SH-SY5Y (cell line): ENCODE results near the gene RHBG.

Experiments
- GATA2 ChIP-seq: IDR thresholded peaks from 2 replicates; pipeline ENCODE4 v1.6.1; 2011; ENCODE audit warnings: mild to moderate bottlenecking, low read depth, low read length
- GATA3 ChIP-seq: IDR thresholded peaks from 2 replicates; pipeline ENCODE4 v1.6.1; 2011; ENCODE audit warnings: low read depth, mild to moderate bottlenecking, low read length, moderate library complexity

Gene RHBG

DNA sequence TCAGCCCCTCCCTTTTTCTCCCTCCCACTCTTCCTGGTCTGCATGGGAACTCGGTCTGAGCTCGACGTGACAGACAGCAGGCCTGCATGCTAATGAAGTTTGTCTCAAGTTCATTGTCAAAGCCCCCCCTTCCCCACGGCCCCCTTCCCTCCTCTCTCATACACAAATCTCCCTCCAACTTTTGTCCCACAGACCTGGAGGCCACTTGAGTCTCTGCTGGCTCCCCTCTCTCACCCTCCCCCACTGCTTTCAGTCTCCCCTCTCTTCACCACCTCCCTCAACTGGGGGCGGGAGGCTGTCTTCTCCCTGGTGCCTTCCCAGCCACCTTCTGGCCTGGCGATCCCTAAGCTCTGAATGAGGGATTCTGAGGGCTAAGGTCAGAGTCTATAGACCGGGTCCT is 61.3 kb downstream of the RHBG start:
- TF ChIP-seq GATA2 (no peak), GATA3 (no peak)

DNA sequence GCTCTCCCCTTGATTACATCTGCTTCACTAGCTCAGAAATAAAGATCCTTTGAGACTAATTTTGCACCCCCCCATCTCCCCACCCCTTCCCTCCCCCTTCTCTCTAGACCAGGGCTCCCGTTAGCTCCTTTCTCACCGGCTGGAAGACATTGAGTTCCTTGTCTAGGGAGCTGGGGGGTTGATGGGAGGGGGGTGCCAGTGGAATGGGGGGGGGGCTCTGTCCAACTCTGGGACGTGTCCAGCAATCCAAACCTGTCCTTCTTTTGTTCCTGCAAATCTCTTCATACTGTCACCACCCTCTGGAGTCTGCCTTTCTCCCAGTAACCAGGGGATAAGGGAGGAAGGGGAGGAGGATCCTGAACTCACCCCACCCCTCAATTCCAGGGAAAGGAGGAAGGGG is 61.9 kb downstream of the RHBG start:
- TF ChIP-seq GATA3 (no peak), GATA2 (no peak)

DNA sequence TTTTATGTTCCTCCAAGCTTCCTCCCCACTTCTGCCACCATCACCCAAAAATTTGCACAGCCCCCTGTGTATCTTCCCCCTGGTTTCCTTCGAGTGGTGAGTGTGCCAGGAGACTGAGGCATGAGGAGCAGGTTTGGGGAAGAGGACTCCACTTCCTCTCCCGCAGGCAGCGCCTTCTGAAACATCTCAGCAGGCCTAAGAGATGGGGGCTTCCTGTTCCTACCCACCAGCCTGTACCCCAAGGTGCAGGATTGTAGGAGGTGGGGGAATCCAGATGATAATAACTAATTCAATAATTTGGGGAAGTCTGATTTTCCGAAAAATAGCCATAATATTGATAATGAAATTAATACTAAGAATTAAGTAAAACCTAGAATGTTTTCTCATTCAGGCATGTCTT is 62.4 kb downstream of the RHBG start:
- TF ChIP-seq GATA2, result no peak
- TF ChIP-seq GATA3, result no peak

DNA sequence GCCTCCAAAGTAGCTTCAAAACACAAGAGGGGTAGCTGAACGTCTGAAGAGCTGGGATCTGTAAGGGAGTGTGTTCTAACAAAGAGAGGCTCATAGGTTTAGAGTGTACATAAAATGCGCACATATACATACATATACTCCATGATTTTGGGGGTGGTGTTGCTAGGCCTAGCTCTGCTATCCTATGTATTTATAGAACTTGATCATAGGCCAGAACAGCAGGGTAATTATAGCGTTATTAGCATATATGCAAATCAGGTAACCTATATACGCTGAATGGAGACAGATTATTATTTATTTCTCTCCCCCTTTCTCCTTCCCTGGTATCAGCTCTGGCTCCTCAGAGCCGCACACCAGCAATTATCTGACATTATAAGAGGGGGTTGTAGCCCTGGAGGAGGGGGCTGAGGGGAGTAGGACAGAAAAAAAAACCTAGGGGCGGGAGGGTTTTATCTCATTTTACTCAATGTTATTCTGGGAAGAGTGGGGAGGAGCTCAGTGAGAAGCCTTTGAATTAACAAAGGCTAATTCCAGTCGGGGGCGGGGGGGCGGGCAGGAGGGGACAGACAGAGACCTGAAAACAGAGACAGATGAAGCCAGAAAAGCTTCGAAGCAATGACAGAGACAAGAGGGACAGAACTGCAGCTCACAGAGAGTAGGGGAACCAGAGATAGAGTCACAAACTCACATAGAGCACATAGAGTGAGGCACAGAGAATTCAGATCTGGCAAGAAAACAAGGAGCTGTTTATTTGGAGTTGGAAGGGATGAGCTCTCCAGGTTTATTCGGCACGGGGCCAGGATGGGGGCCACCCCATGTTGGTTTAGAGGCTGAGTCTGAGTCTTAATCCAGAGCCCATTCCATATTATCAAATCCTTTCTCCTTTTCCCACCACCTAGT is 63.0 kb downstream of the RHBG start:
- TF ChIP-seq GATA2 (no peak), GATA3 (no peak)

DNA sequence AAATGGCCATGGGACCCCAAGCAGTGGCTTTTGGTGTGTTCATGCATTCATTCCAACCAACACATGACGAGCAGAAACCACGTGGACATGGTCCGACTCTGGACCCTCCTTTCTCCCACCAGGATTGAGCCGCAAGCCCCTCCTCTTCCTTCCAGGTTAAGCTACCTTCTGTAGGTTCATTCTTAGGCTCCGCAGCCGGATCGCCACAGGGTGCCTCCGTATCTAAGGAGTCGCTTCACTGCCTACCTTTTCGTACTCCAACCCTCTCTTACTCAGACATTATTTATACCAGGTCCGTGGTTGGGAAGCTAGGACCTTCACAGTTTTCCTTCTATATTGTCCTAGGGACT is 63.6 kb downstream of the RHBG start:
- TF ChIP-seq GATA2 (no peak), GATA3 (no peak)

DNA sequence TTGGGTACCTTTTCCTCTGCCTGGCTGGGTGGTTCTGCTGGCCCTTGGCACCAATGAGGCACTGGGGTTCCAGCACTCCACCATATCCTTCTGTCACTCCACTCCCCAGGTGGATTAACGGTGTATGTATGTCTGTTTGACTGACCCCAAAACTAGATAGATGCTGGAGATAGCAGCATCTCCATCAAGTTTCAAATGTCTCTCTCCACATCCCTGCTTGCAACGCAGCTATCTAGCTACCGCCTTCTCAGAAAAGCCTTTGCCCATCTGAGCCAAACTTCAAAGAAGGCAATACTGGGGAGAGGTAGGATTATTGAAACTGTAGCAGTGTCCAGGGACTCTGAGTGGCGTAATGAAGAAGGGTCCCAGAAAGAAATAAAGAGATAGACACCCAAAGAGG is 64.0 kb downstream of the RHBG start:
- TF ChIP-seq GATA3, result no peak
- TF ChIP-seq GATA2, result no peak

DNA sequence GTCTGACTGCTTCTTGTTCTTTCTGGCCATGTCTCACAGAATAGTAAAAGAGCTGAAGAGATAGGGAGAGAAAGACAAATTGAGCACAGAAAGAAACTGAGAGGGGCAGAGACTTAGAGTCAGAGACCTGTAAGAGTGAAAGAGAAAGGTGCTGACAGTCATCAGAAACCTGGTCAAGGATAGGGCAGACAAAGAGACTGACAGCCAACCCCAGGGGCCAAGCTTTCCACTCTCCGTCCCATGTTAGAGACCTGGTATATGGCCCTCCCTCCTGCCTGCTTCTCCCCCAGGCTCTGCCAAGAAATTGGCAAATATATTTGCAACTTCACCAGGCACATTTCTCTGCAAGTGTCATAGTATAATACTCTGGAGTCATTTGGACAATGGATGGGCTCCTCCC is 64.6 kb downstream of the RHBG start:
- TF ChIP-seq GATA2 (no peak), GATA3 (no peak)
